Caco-2 (cell line): ENCODE measurements around the gene GNB1. TPM values are rescaled to one million over a fixed set of nuclear protein-coding genes. Genes with fewer than 3 reads are reported as not detected.

Source experiments
- BruUV-seq: library from RNA; stranded (reverse); fragments of 400-500 nt; replicated peaks from 2 replicates; lab custom pipeline; 2021; lab: Mats Ljungman, UMichigan
- CTCF ChIA-PET: fragments of 300-600 bp; sonication (Branson Sonifier 250); formaldehyde crosslinking; loops from one replicate; lab custom pipeline; 2022; ENCODE audit warnings: antibody characterized with exemption; lab: Charles Lee
- POLR2A ChIA-PET: fragments of 300-600 bp; sonication (Branson Sonifier 250); formaldehyde crosslinking; loops from one replicate; lab custom pipeline; 2022; ENCODE audit warnings: antibody characterized with exemption; lab: Charles Lee
- DNase-seq, 2 experiments: peaks; one replicate each; pipeline versions ENCODE4 v3.0.0 to v3.0.0-alpha.2; 2020 to 2022
- H3K27me3 ChIP-seq: replicated peaks from 2 replicates; pipeline ENCODE4 v1.6.0; 2011; ENCODE audit warnings: low read length; ENCODE audit not compliant: control insufficient read depth, insufficient read depth
- H3K36me3 ChIP-seq: 2 replicates; pipeline ENCODE4 v1.5.1; 2011; ENCODE audit warnings: low read length; ENCODE audit not compliant: control insufficient read depth, insufficient read depth
- H3K4me1 ChIP-seq: fragments of 250-450 bp; sonication (Bioruptor Pico); 2 replicates; pipeline ENCODE4 v1.5.1; 2020; ENCODE audit warnings: mild to moderate bottlenecking
- H3K4me3 ChIP-seq: 2 replicates; pipeline ENCODE4 v1.5.1; 2011; ENCODE audit warnings: low read depth, mild to moderate bottlenecking, control low read depth, low read length
- H3K9me3 ChIP-seq: fragments of 250-450 bp; sonication (Bioruptor Pico); 2 replicates; pipeline ENCODE4 v1.5.1; 2020; ENCODE audit warnings: mild to moderate bottlenecking, moderate library complexity
- H3K27ac Mint-ChIP-seq: one replicate; pipeline ENCODE4 v1.8.0; 2022; ENCODE audit warnings: mixed read lengths; ENCODE audit not compliant: unreplicated experiment
- H3K27me3 Mint-ChIP-seq: one replicate; pipeline ENCODE4 v1.8.0; 2022; ENCODE audit warnings: mixed read lengths; ENCODE audit not compliant: insufficient read depth, unreplicated experiment
- H3K36me3 Mint-ChIP-seq: one replicate; pipeline ENCODE4 v1.8.0; 2022; ENCODE audit warnings: mild to moderate bottlenecking, mixed read lengths; ENCODE audit not compliant: insufficient read depth, unreplicated experiment
- H3K4me1 Mint-ChIP-seq: one replicate; pipeline ENCODE4 v1.8.0; 2022; ENCODE audit warnings: low read depth, mixed read lengths; ENCODE audit not compliant: unreplicated experiment
- H3K4me3 Mint-ChIP-seq: one replicate; pipeline ENCODE4 v1.8.0; 2022; ENCODE audit warnings: mild to moderate bottlenecking, moderate library complexity, mixed read lengths; ENCODE audit not compliant: unreplicated experiment
- H3K9me3 Mint-ChIP-seq: one replicate; pipeline ENCODE4 v1.8.0; 2022; ENCODE audit warnings: mixed read lengths; ENCODE audit not compliant: unreplicated experiment
- CTCF ChIP-seq, 2 experiments: fragments of 200-600 bp in 1 of 2; IDR thresholded peaks; 1 replicate in 1 of 2; 2 replicates in 1 of 2; pipeline versions ENCODE4 v1.5.1 to v1.8.0; 2011 to 2022; ENCODE audit warnings: antibody characterized with exemption in 1 of 2, control low read depth in 1 of 2, inconsistent platforms in 1 of 2, low read depth in 1 of 2, low read length in 1 of 2, mild to moderate bottlenecking in 1 of 2, moderate library complexity in 1 of 2; ENCODE audit not compliant: insufficient read depth in 1 of 2, severe bottlenecking in 1 of 2, unreplicated experiment in 1 of 2
- intact Hi-C: fragments of 100-400 bp; cut with micrococcal nuclease; formaldehyde crosslinking; loops from one replicate; pipeline ENCODE4 v1.10.0; 2022; ENCODE audit not compliant: unreplicated experiment
- total RNA-seq: library from RNA; stranded (reverse); gene quantifications from 2 replicates; pipeline ENCODE4 v1.2.3, GENCODE V29; 2022

The GNB1 gene
- total RNA-seq, 1 experiment from 2014 or later = 301 TPM

- Histone ChIP-seq H3K27me3 (no peaks in the 10 kb centered on the region), H3K4me1 (peaks cover 6% of the 10 kb centered on the region), H3K4me3 (no peak overlapping the region), H3K36me3 (no peaks in the 10 kb centered on the region; the same call in 1 of the 2 replicates), H3K9me3 (no peaks in the 10 kb centered on the region)
- peak overlapping the region; percentile 53 for H3K27ac Mint-ChIP-seq
- no peaks in the 10 kb centered on the region for H3K27me3 Mint-ChIP-seq
- POLR2A ChIA-PET = interaction anchor here (0.5 kb wide), 1 partner anchor 23 kb away, joined by 4 read pairs; no protein-coding TSS in a partner anchor
- CTCF ChIA-PET = no interaction called here
- TF ChIP-seq CTCF (IDR thresholded peaks at IDR 0.05; ENCODE audit: insufficient read depth in 1 of 2, low read depth in 1 of 2, low read length in 1 of 2, severe bottlenecking in 1 of 2, unreplicated experiment in 1 of 2) = no peak
- H3K36me3 Mint-ChIP-seq = peaks cover 50% of the 10 kb centered on the region
- H3K4me3 Mint-ChIP-seq = no peak overlapping the region
- no peak for DNase-seq
- peaks cover 21% of the 10 kb centered on the region for H3K4me1 Mint-ChIP-seq
- intact Hi-C loops = no loop called here
- BruUV-seq = no TSS peak
- H3K9me3 Mint-ChIP-seq = no peaks in the 10 kb centered on the region
Observed at GRCh38 chr1:1853593-1854257, 37.2 kb downstream of the GNB1 start.

- DNase-seq = no peak
- Mint-ChIP-seq H3K27ac (peak overlapping the region; percentile 53), H3K9me3 (no peaks in the 10 kb centered on the region), H3K36me3 (peaks cover 51% of the 10 kb centered on the region), H3K27me3 (no peaks in the 10 kb centered on the region), H3K4me3 (no peak overlapping the region), H3K4me1 (peaks cover 21% of the 10 kb centered on the region)
- Histone ChIP-seq H3K9me3 (no peaks in the 10 kb centered on the region), H3K36me3 (no peaks in the 10 kb centered on the region; the same call in 1 of the 2 replicates), H3K4me3 (no peak overlapping the region), H3K27me3 (no peaks in the 10 kb centered on the region), H3K4me1 (peaks cover under 1% of the 10 kb centered on the region)
- CTCF ChIA-PET = interaction anchor here (0.7 kb wide), 1 partner anchor 22 kb away, joined by 4 read pairs; no protein-coding TSS in a partner anchor
- POLR2A ChIA-PET = interaction anchor here (0.5 kb wide), 1 partner anchor 24 kb away, joined by 4 read pairs; no protein-coding TSS in a partner anchor
- BruUV-seq = no TSS peak
- intact Hi-C loops = no loop called here
- TF ChIP-seq CTCF (IDR thresholded peaks at IDR 0.05; ENCODE audit: insufficient read depth in 1 of 2, low read depth in 1 of 2, low read length in 1 of 2, severe bottlenecking in 1 of 2, unreplicated experiment in 1 of 2) = no peak
Observed at GRCh38 chr1:1852619-1853414, 38.1 kb downstream of the GNB1 start.

GRCh38 chr1:1847890-1848289 lies 43.0 kb downstream of the GNB1 start:
- peaks cover 29% of the 10 kb centered on the region for H3K4me1 Mint-ChIP-seq
- DNase-seq = no peak
- Histone ChIP-seq H3K9me3 (no peaks in the 10 kb centered on the region), H3K36me3 (no peaks in the 10 kb centered on the region), H3K4me3 (no peak overlapping the region), H3K4me1 (peaks cover 11% of the 10 kb centered on the region), H3K27me3 (no peaks in the 10 kb centered on the region)
- H3K36me3 Mint-ChIP-seq = peaks cover 49% of the 10 kb centered on the region
- peak overlapping the region; percentile 18 for H3K27ac Mint-ChIP-seq
- intact Hi-C loops = no loop called here
- H3K9me3 Mint-ChIP-seq = no peaks in the 10 kb centered on the region
- no peak for TF ChIP-seq CTCF (IDR thresholded peaks at IDR 0.05; ENCODE audit: insufficient read depth in 1 of 2, low read depth in 1 of 2, low read length in 1 of 2, severe bottlenecking in 1 of 2, unreplicated experiment in 1 of 2)
- ChIA-PET CTCF (no interaction called here), POLR2A (no interaction called here)
- H3K4me3 Mint-ChIP-seq = no peak overlapping the region
- BruUV-seq = no TSS peak
- H3K27me3 Mint-ChIP-seq = no peaks in the 10 kb centered on the region
